ENCODE data around the gene ENTPD8. TPM values are rescaled to one million over a fixed set of nuclear protein-coding genes. Genes with fewer than 3 reads are reported as not detected.

ENTPD8 gene
- total and polyA plus RNA-seq, 2 experiments from 2014 or later = 0.15 to 0.51 TPM

DNA sequence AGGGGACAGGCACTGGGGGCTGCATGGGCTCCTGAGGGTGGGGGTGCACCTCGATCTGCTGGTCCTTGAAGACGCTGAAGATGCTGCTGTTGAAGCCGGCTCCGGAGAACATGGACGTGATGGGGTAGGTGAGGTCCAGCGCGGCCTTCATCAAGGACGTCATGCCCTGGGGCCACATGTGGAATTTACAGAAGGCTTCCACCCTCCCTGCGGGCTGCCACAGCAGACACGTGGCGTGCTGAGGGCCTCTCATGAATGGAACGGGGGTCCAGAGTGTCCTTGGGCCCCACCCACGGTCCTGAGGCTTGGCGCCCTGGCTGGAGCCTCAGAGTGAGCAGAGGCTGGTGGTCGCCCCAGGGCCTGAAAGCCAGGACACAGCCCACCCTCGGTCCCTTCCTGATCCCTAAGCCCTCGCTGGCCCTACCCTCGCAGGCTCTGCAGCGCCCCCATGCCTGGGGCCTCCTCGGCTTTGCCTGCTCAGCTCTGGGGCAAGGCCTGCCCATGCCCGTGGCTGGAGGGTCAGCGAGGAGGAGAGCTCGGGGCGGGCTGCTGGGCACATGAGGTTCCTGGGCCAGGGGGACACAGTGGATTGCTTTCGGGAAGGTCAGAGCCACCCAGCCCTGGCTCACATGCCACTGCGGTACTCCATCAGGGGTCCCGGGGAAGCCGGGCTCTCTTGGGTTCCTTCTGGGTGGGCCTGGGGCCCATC lies 23.3 kb upstream of the ENTPD8 start:
- no peak overlapping the region for H3K27ac ChIP-seq
- peaks cover 18% of the 10 kb centered on the region for H3K27me3 ChIP-seq
- no peaks in the 10 kb centered on the region for H3K9me3 ChIP-seq (ENCODE audit: low read depth)
- no peak overlapping the region for H3K4me3 ChIP-seq
- H3K4me1 ChIP-seq (ENCODE audit: low read depth) = no peaks in the 10 kb centered on the region
- TF ChIP-seq, protein P1, sequence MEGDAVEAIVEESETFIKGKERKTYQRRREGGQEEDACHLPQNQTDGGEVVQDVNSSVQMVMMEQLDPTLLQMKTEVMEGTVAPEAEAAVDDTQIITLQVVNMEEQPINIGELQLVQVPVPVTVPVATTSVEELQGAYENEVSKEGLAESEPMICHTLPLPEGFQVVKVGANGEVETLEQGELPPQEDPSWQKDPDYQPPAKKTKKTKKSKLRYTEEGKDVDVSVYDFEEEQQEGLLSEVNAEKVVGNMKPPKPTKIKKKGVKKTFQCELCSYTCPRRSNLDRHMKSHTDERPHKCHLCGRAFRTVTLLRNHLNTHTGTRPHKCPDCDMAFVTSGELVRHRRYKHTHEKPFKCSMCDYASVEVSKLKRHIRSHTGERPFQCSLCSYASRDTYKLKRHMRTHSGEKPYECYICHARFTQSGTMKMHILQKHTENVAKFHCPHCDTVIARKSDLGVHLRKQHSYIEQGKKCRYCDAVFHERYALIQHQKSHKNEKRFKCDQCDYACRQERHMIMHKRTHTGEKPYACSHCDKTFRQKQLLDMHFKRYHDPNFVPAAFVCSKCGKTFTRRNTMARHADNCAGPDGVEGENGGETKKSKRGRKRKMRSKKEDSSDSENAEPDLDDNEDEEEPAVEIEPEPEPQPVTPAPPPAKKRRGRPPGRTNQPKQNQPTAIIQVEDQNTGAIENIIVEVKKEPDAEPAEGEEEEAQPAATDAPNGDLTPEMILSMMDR (IDR thresholded peaks at IDR 0.05; ENCODE audit: low read depth, low read length) = no peak
- no peak for DNase-seq (ENCODE audit: low read depth in 1 of 2, low spot score in 1 of 2)
- H3K36me3 ChIP-seq = no peaks in the 10 kb centered on the region

DNA sequence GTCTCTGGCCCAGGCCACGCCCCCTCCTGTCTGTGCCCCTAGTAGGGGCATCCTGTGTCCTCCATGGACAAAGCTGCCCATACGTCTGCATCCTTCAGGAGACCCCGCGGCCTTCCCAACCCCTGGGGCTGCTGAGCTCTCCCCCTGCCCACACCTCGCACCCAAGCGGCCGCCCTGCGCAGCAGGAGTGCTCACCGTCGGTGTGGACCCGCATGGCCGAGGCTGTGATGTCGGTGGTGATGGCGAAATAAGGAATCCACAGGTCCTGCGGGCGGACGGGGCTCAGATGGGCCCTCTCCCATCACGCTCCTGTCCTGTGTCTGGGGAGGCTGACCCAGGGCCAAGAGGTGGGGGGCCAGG lies 22.8 kb upstream of the ENTPD8 start:
- no peak overlapping the region for H3K27ac ChIP-seq
- no peak for DNase-seq (ENCODE audit: low read depth in 1 of 2, low spot score in 1 of 2)
- no peaks in the 10 kb centered on the region for H3K4me1 ChIP-seq (ENCODE audit: low read depth)
- H3K27me3 ChIP-seq = peaks cover 18% of the 10 kb centered on the region
- no peak overlapping the region for H3K4me3 ChIP-seq
- no peaks in the 10 kb centered on the region for H3K36me3 ChIP-seq
- TF ChIP-seq, protein P1 (IDR thresholded peaks at IDR 0.05; ENCODE audit: low read depth, low read length) = no peak
- H3K9me3 ChIP-seq (ENCODE audit: low read depth) = no peaks in the 10 kb centered on the region

DNA sequence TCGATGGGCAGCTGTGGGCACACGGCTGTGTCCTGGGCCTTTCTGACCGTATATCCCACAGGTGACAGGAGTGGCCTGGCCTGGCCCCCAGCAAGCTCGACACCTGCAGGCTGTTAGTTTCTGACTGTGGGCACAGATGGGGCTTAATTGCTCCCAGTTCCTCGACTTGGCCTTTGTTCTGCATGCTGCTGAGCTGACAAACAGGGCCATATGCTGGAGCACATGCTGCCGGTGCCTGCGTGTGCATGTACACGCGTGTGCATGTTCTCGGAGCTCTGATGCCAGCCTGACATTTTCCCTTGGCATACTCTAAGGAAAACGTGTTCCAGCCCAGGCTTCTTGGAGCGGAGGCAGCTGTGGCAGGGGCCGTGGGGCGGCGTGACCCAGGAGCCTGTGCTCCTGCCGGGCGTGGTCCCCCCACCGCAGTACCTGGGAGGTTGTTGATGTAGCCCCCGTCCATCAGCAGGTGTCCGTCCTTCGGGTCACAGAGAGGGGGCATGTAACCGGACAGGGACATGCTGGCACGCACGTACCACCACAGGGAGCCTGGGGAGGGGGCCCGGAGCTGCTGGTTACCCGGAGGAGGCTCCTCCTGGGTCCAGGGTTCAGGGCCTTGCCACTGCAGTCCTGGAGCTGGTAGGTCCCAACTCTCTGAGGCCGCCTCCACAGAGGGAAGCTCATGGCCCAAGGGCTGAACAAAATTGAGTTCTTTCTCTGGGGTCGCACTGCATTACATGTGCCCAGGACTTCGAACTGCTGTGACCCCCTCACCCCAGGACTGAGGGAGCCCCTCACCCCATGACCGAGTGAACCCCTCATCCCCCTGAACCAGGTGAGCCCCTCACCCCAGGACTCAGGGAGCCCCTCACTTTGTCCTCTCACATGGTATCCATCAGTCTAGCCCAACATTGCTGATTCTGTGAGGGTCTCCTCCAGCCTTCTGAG lies 22.1 kb upstream of the ENTPD8 start:
- H3K36me3 ChIP-seq = no peaks in the 10 kb centered on the region
- no peaks in the 10 kb centered on the region for H3K9me3 ChIP-seq (ENCODE audit: low read depth)
- peaks cover 4% of the 10 kb centered on the region for H3K4me1 ChIP-seq (ENCODE audit: low read depth)
- no peak overlapping the region for H3K4me3 ChIP-seq
- H3K27me3 ChIP-seq = peaks cover 18% of the 10 kb centered on the region
- H3K27ac ChIP-seq = no peak overlapping the region
- TF ChIP-seq, protein P1 (IDR thresholded peaks at IDR 0.05; ENCODE audit: low read depth, low read length) = no peak
- no peak for DNase-seq (ENCODE audit: low read depth in 1 of 2, low spot score in 1 of 2)

DNA sequence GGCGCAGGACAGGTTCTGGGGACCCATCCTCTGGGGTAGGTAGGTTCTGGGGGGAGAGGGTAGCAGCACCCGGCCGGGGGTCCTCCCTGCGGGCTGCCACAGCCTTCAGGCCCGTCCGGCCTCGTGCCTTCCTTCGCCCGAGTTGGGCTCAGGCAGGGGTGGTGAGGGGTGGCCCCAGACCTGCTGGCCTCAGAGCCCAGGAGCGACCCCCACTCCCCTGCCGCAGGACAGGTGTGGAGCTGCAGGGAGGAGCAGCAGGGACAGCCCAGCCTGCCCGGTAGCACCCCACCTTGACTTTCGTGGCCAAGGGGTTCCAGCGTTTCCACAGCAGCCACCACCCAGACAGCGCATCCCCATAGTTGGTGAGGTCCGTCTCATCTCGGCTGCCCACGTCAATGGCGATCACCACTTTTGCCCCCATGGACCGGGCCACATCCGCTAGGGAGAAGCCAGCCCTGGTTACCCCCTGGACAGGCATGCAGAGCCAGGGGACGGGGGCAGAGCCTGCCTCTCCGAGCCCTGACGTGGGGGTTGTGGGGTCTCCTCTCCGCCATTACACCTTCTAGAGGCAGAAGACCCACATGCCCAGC lies 21.3 kb upstream of the ENTPD8 start:
- H3K27ac ChIP-seq = no peak overlapping the region
- no peak overlapping the region for H3K4me3 ChIP-seq
- peaks cover 6% of the 10 kb centered on the region for H3K4me1 ChIP-seq (ENCODE audit: low read depth)
- no peaks in the 10 kb centered on the region for H3K36me3 ChIP-seq
- no peaks in the 10 kb centered on the region for H3K9me3 ChIP-seq (ENCODE audit: low read depth)
- DNase-seq (ENCODE audit: low read depth in 1 of 2, low spot score in 1 of 2) = no peak
- H3K27me3 ChIP-seq = peaks cover 18% of the 10 kb centered on the region
- TF ChIP-seq, protein P1 (IDR thresholded peaks at IDR 0.05; ENCODE audit: low read depth, low read length) = no peak

DNA sequence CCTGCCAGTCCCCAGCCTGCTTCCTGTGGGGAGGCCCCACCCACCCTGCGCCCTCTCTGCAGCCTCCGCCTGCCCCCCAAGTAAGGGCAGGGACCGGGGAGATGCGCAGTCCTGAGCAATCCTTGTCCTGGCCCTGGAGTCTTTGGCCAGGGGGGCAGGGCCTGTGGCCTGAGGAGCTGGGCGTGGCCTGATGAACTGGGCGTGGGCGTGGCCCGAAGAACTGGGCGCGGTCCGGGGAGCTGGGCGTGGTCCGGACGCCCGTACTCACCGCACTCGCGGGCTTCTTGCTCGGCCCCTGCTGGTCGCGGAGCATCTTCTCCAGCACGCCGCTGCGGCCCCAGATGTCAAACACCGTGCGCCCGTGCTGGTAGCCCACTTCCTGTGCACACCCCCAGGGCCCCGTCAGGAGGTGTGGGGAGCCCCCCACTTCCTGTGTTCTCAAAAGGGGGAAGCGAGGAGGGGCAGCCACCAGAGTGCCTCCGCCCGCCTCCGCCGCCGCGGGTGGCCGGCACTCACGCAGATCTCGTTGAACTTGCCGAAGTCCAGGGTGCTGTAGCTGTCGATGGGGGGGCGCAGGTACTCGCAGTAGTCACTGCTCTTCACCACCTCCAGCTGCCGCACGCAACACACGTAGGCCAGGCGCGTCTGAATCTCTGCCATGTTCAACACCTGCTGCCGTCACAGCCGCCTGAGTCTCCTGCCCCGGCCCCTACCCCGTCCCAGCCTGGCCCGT lies 20.7 kb upstream of the ENTPD8 start:
- Histone ChIP-seq H3K9me3 (ENCODE audit: low read depth) (no peaks in the 10 kb centered on the region), H3K27ac (no peak overlapping the region), H3K4me3 (no peak overlapping the region), H3K4me1 (ENCODE audit: low read depth) (peaks cover 6% of the 10 kb centered on the region), H3K36me3 (no peaks in the 10 kb centered on the region), H3K27me3 (peaks cover 18% of the 10 kb centered on the region)
- TF ChIP-seq, protein P1 (IDR thresholded peaks at IDR 0.05; ENCODE audit: low read depth, low read length) = peak; percentile 21
- peak; percentile 59 to 76 for DNase-seq (ENCODE audit: low read depth in 1 of 2, low spot score in 1 of 2)

All from cardiac muscle cell (in vitro differentiated cells and primary cell).